H1 (cell line): ENCODE data around the gene EPHA6. TPM values are rescaled to one million over a fixed set of nuclear protein-coding genes. Genes with fewer than 3 reads are reported as not detected.

Experiments used
- BACH1 ChIP-seq: IDR thresholded peaks from 2 replicates; pipeline ENCODE4 v1.6.1; 2012; ENCODE audit warnings: low read length, improper control_type of control experiment
- RXRA ChIP-seq: IDR thresholded peaks from 2 replicates; pipeline ENCODE4 v1.6.1; 2011; ENCODE audit warnings: low read depth, mild to moderate bottlenecking, low read length, moderate library complexity; ENCODE audit not compliant: insufficient read depth
- SUZ12 ChIP-seq: fragments of 200-600 bp; sonication (generic); IDR thresholded peaks from 2 replicates; pipeline ENCODE4 v1.6.1; 2012; ENCODE audit warnings: mild to moderate bottlenecking, inconsistent platforms, low read length, moderate library complexity, mixed read lengths
- polyA plus RNA-seq, 7 experiments: library from polyadenylated mRNA; depleted of rRNA in 3 of 7; stranded (reverse) in 5 of 7; unstranded in 2 of 7; fragments of >200 nt in 5 of 7; fragments of 200-250 nt in 2 of 7; gene quantifications; 1 replicate in 5 of 7; 2 replicates in 1 of 7; 4 replicates in 1 of 7; pipeline versions ENCODE4 v1.2.1 to v1.2.3, GENCODE V29; 2011 to 2013; ENCODE audit warnings: missing spikeins in 2 of 7, mixed read lengths in 2 of 7
- total RNA-seq: library from RNA; stranded (reverse); fragmentation: NEBNext Ultra II Directional; extraction: Animal tissue kit (Norgen Biotek cat#: 25700); gene quantifications from 2 replicates; pipeline ENCODE4 v1.2.1, GENCODE V29; 2021

EPHA6 gene
- total and polyA plus RNA-seq, 2 of the 8 experiments (the other 6 are each of a cell fraction or from before 2014, with no cell fraction given) = 0.83 to 3.2 TPM

GRCh38 chr3:96776818-96777217, 37.6 kb upstream of the EPHA6 start (continued):
- TF ChIP-seq BACH1 = no peak
- TF ChIP-seq RXRA = no peak
- TF ChIP-seq SUZ12 = no peak
